ENCODE data around the gene CDIPT.

Gene CDIPT

DNA sequence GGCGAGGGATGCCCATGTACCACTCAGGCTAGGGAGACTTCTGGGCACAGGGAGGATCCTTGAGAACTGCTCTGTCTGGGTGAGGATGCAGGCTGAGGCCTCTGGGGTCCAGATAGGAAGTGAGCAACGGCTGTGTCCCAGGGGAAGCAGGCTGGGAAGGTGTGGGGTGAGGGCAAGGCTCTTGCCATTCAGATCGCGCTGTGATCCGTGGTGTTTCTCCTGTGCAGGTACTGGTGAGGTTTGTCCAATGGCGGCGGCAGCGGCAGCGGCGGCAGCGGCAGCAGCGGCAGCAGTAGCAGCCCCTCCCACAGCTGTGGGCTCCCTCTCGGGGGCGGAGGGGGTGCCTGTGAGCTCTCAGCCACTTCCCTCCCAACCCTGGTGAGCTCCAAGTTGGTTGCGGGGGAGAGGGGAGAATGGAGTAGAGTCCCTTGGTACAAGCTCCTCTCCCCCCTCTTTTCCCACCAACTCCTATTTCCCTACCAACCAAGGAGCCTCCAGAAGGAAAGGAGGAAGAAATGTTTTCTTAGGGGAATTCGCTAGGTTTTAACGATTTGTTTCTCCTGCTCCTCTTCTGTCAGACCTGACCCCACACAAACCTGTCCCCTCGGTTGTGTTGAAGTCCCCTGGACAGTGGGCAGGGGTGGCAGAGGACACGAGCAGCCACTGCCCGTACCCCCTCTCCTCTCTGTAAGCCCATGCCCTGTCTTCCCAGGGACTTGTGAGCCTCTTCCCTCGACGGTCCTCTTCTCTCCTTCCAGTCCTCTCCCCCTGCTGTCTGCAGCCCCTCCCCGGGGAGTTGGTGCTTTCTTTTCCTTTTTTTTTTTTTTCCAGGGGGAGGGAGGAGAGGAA lies 53.0 kb downstream of the CDIPT start:
- no peak for DNase-seq

GRCh38 chr16:29809031-29809747 lies 53.8 kb downstream of the CDIPT start:
- DNase-seq, result no peak

All from NCI-H1436 (cell line).